Kidney epithelial cell (primary cell): ENCODE data around the gene NOTUM. TPM values are rescaled to one million over a fixed set of nuclear protein-coding genes. Genes with fewer than 3 reads are reported as not detected.

Experiments
- DNase-seq: peaks from one replicate; pipeline ENCODE4 v3.0.0-alpha.2; 2010; ENCODE audit warnings: low read depth
- H3K27me3 ChIP-seq: 2 replicates; pipeline ENCODE4 v1.6.0; 2011; ENCODE audit warnings: low read length; ENCODE audit not compliant: control insufficient read depth, insufficient read depth
- H3K36me3 ChIP-seq: 2 replicates; pipeline ENCODE4 v1.5.1; 2011; ENCODE audit warnings: low read length; ENCODE audit not compliant: control insufficient read depth, insufficient read depth
- H3K4me3 ChIP-seq: 2 replicates; pipeline ENCODE4 v1.5.1; 2011; ENCODE audit warnings: low read depth, mild to moderate bottlenecking, control low read depth, low read length
- CTCF ChIP-seq: IDR thresholded peaks from 2 replicates; pipeline ENCODE4 v1.5.1; 2011; ENCODE audit warnings: mild to moderate bottlenecking, moderate library complexity, low read length, control low read depth, inconsistent platforms; ENCODE audit not compliant: insufficient read depth, poor library complexity, severe bottlenecking
- total RNA-seq: library from RNA; depleted of rRNA; stranded (reverse); fragments of >200 nt; gene quantifications from 2 replicates; pipeline ENCODE4 v1.2.3, GENCODE V29; 2015

The NOTUM gene
- 0.17 TPM in 1 of 2 replicates, not detected in the other for total RNA-seq

GRCh38 chr17:81961087-81961511 is at the start of gene NOTUM:
Gene NOTUM (minus strand): TSS chr17:81961187. CDS start chr17:81960909, 278 bp downstream.
- Histone ChIP-seq H3K36me3 (no peaks in the 10 kb centered on the region), H3K4me3 (no peak within 1 kb of the TSS), H3K27me3 (peaks cover 65% of the 10 kb centered on the region)
- no peak for TF ChIP-seq CTCF
- no peak for DNase-seq

GRCh38 chr17:82009413-82009812 is 48.4 kb upstream of the NOTUM start:
- no peak for TF ChIP-seq CTCF
- Histone ChIP-seq H3K36me3 (no peaks in the 10 kb centered on the region), H3K27me3 (no peaks in the 10 kb centered on the region), H3K4me3 (no peak overlapping the region)
- DNase-seq: no peak

- no peaks in the 10 kb centered on the region for H3K27me3 ChIP-seq
- H3K4me3 ChIP-seq: no peak overlapping the region
- no peak for TF ChIP-seq CTCF
- no peaks in the 10 kb centered on the region for H3K36me3 ChIP-seq
- DNase-seq: no peak
These were observed 48.0 kb upstream of the NOTUM start for GRCh38 chr17:82008941-82009405.

- no peaks in the 10 kb centered on the region for H3K36me3 ChIP-seq
- TF ChIP-seq CTCF: no peak
- no peak overlapping the region for H3K4me3 ChIP-seq
- DNase-seq: no peak
- no peaks in the 10 kb centered on the region for H3K27me3 ChIP-seq
These were observed 47.4 kb upstream of the NOTUM start for GRCh38 chr17:82008258-82008940.

- Histone ChIP-seq H3K4me3 (no peak overlapping the region), H3K36me3 (no peaks in the 10 kb centered on the region), H3K27me3 (no peaks in the 10 kb centered on the region)
- no peak for DNase-seq
- TF ChIP-seq CTCF: peak; percentile 33
These were observed 46.7 kb upstream of the NOTUM start for GRCh38 chr17:82007495-82008257.
